Measurements from ENCODE around the gene UGT1A6. TPM values are rescaled to one million over a fixed set of nuclear protein-coding genes. Genes with fewer than 3 reads are reported as not detected.
A peak's percentile ranks its signal among the peaks of the same experiment; 100 is the strongest.

UGT1A6 gene
- total RNA-seq, 4 donors from 2014 or later: 0.31 TPM; not detected in 3

DNA sequence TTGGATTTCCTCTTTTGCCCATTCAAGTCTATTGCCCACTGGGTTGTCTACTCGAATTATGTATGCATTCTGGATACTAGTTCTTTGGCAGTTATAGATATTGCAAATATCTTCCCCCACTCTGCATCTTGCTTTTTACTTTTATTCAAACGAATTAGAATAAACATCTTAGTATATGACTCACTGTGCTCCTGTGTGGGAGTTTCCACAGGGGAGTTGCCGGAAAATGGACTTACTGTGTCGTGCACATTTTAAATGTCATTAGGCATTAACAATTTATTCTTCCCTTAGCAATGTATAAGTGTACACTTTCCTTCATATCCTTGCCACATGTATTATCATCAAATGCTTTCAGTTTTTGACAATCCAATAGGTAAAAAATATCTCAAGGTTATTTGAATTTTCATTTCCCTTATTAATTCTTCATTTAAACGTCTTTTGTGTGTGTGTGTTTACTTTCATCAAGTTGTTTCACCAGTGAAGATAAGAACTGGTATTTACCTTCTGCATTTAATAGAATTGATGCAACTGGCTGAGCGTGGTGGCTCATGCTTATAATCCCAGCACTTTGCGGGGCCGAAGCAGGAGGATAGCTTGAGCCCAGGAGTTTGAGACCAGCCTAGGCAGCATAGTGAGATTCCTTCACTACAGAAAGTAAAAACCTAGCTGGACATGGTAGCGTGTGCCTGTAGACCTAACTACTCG, 15.4 kb downstream of the UGT1A6 start:
- no peak for ATAC-seq
- Histone ChIP-seq H3K27me3 (no peaks in the 10 kb centered on the region), H3K9me3 (no peaks in the 10 kb centered on the region), H3K4me3 (no peak overlapping the region), H3K36me3 (no peaks in the 10 kb centered on the region), H3K4me1 (no peaks in the 10 kb centered on the region), H3K27ac (no peak overlapping the region)
- no peak for TF ChIP-seq POLR2A (IDR thresholded peaks at IDR 0.05)
- TF ChIP-seq, protein P1, sequence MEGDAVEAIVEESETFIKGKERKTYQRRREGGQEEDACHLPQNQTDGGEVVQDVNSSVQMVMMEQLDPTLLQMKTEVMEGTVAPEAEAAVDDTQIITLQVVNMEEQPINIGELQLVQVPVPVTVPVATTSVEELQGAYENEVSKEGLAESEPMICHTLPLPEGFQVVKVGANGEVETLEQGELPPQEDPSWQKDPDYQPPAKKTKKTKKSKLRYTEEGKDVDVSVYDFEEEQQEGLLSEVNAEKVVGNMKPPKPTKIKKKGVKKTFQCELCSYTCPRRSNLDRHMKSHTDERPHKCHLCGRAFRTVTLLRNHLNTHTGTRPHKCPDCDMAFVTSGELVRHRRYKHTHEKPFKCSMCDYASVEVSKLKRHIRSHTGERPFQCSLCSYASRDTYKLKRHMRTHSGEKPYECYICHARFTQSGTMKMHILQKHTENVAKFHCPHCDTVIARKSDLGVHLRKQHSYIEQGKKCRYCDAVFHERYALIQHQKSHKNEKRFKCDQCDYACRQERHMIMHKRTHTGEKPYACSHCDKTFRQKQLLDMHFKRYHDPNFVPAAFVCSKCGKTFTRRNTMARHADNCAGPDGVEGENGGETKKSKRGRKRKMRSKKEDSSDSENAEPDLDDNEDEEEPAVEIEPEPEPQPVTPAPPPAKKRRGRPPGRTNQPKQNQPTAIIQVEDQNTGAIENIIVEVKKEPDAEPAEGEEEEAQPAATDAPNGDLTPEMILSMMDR (IDR thresholded peaks at IDR 0.05 in 4 of 5, conservative IDR thresholded peaks at IDR 0.05 in 1 of 5): no peak
- DNase-seq: no peak
- intact Hi-C loops (cut with DNase I; ENCODE audit: low total_unique reads) (no loop called here), in situ Hi-C loops (cut with MboI; ENCODE audit: low sequenced_read_pairs in 4 of 4) (no loop called here)

DNA sequence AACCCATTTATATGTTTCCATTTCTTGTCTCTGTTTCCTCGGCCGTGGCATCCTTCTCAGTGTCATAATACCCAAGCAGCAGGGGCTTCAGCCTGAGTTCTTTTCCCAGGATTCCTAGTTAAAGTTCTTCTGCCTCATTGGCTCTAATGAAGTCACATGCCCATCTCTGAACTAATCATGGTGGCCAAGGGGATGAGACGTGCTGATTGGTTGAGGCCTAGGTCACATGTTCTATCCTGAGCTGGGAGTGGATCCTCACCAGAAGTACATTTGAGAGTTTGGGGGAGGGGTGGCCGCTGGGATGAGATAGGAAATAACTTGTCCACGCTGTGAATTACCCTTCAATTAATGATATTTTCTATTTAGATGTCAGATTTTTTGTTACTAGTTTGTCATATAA, 16.3 kb downstream of the UGT1A6 start:
- ATAC-seq (no peak), DNase-seq (no peak)
- intact Hi-C loops (cut with DNase I; ENCODE audit: low total_unique reads) (no loop called here), in situ Hi-C loops (cut with MboI; ENCODE audit: low sequenced_read_pairs in 4 of 4) (no loop called here)
- no peaks in the 10 kb centered on the region for H3K36me3 ChIP-seq
- no peaks in the 10 kb centered on the region for H3K9me3 ChIP-seq
- H3K4me3 ChIP-seq: no peak overlapping the region
- no peak for TF ChIP-seq POLR2A (IDR thresholded peaks at IDR 0.05)
- TF ChIP-seq, protein P1 (IDR thresholded peaks at IDR 0.05 in 4 of 5, conservative IDR thresholded peaks at IDR 0.05 in 1 of 5): no peak
- no peaks in the 10 kb centered on the region for H3K4me1 ChIP-seq
- H3K27me3 ChIP-seq: no peaks in the 10 kb centered on the region
- no peak overlapping the region for H3K27ac ChIP-seq

DNA sequence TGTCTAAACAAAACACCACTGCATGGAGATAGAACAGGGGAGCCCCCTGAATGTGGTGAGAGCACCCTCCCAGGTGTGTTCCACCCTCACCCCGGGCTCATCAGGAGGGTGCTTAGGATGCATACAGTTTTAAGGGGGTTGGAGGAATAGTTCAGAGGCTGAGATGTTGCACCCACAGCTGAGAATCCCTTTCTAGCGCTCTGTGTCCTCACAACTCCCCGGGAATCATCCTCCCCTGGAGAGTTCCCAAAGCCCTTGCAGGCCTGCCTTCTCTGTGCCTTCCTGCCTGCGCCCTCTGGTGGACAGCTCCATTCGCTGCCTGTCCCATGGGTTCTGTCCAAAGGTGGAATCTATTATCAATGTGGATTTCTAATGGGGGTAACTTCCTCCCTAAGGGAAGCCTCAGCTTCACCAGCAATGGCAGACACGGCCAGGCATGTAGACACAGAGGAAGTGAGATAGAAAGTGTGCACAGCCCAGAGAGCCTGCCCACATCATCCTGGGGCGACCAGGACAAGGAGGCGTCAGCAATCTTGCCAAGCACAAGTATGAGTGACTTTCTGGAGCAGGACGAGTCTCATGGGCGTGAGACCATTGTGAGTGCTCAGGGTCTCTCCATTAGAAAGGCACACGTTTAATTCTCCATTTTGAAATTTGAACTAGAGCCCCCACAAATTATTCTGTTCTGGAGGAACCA, 18.8 kb downstream of the UGT1A6 start:
- no peaks in the 10 kb centered on the region for H3K4me1 ChIP-seq
- no peaks in the 10 kb centered on the region for H3K36me3 ChIP-seq
- no peaks in the 10 kb centered on the region for H3K27me3 ChIP-seq
- no peaks in the 10 kb centered on the region for H3K9me3 ChIP-seq
- peak in 1 of 2 donors; percentile 19 for DNase-seq
- intact Hi-C loops (cut with DNase I; ENCODE audit: low total_unique reads) (no loop called here), in situ Hi-C loops (cut with MboI; ENCODE audit: low sequenced_read_pairs in 4 of 4) (no loop called here)
- TF ChIP-seq, protein P1 (IDR thresholded peaks at IDR 0.05 in 4 of 5, conservative IDR thresholded peaks at IDR 0.05 in 1 of 5): peak in 3 of 5 experiments; percentile 40 to 51 (median 42)
- TF ChIP-seq POLR2A (IDR thresholded peaks at IDR 0.05): no peak
- no peak overlapping the region for H3K27ac ChIP-seq
- no peak overlapping the region for H3K4me3 ChIP-seq
- ATAC-seq: no peak

DNA sequence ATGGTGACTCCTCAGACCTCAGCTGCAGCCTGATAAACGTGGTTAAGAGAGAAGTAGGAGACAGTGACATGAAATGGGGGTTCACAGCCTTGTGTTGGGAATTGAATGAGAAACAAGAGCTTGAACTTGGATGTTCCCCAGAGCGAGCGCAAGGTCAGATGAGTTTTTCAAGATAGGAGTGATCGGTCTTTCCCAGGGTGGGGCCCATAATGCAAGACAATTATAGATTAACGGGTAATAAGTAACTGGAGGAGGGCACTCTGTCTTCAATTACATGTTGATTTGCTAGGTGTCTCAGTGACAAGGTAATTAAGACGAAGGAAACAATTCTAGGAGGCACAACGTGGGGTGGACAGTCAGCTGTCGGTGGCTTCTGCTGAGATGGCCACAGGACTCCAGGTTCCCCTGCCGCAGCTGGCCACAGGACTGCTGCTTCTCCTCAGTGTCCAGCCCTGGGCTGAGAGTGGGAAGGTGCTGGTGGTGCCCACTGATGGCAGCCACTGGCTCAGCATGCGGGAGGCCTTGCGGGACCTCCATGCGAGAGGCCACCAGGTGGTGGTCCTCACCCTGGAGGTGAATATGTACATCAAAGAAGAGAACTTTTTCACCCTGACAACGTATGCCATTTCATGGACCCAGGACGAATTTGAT, 20.0 kb downstream of the UGT1A6 start, which contains the start of gene UGT1A5:
TSS of gene UGT1A5 (plus strand) at position 297 of the 651 bp plus-strand sequence. CDS start at position 382, 85 bp downstream.
- Histone ChIP-seq H3K27ac (no peak within 1 kb of the TSS), H3K9me3 (no peaks in the 10 kb centered on the region), H3K36me3 (no peaks in the 10 kb centered on the region), H3K27me3 (no peaks in the 10 kb centered on the region), H3K4me3 (no peak within 1 kb of the TSS), H3K4me1 (no peaks in the 10 kb centered on the region)
- no peak for ATAC-seq
- in situ Hi-C loops (cut with MboI; ENCODE audit: low sequenced_read_pairs in 4 of 4) (no loop called here), intact Hi-C loops (cut with DNase I; ENCODE audit: low total_unique reads) (no loop called here)
- no peak for TF ChIP-seq POLR2A (IDR thresholded peaks at IDR 0.05)
- TF ChIP-seq, protein P1 (IDR thresholded peaks at IDR 0.05 in 4 of 5, conservative IDR thresholded peaks at IDR 0.05 in 1 of 5): no peak
- DNase-seq: no peak
